Measurements from ENCODE around the gene MCTP2. TPM values are rescaled to one million over a fixed set of nuclear protein-coding genes. Genes with fewer than 3 reads are reported as not detected.

The MCTP2 gene
- total and polyA plus RNA-seq, 9 of the 15 experiments (the other 6 are each of a cell fraction or from before 2014, with no cell fraction given), result 0.07 TPM; not detected in 8

GRCh38 chr15:94236608-94237007 lies 5.2 kb downstream of the MCTP2 start (continued):
- TF ChIP-seq AFF4 (CRISPR knock-in tag; IDR thresholded peaks at IDR 0.05) (no peak), TAF7 (tag; IDR thresholded peaks at IDR 0.05) (no peak), MTA2 (IDR thresholded peaks at IDR 0.05; ENCODE audit: low read depth) (no peak), KDM4B (IDR thresholded peaks at IDR 0.05; ENCODE audit: borderline replicate concordance in 2 of 2, low read depth in 1 of 2) (no peak), RFX7 (CRISPR knock-in tag; IDR thresholded peaks at IDR 0.05) (no peak), HDAC1 (IDR thresholded peaks at IDR 0.05) (no peak), THAP12 (CRISPR knock-in tag; IDR thresholded peaks at IDR 0.05) (no peak)

All from K562 (cell line).